ENCODE results near the gene IDNK.

IDNK gene

GRCh38 chr9:83633676-83634075 is 10.7 kb downstream of the IDNK start:
- no peak for DNase-seq (ENCODE audit: low spot score)

- no peak for DNase-seq (ENCODE audit: low spot score)
Measured at GRCh38 chr9:83636813-83637212, 13.9 kb downstream of the IDNK start.

- no peak for DNase-seq (ENCODE audit: low spot score)
Measured at GRCh38 chr9:83637389-83637788, 14.4 kb downstream of the IDNK start.

- no peak for DNase-seq (ENCODE audit: low spot score)
Measured at GRCh38 chr9:83639266-83639665, 16.3 kb downstream of the IDNK start.

- DNase-seq (ENCODE audit: low spot score), result no peak
Measured at GRCh38 chr9:83642793-83643192, 19.9 kb downstream of the IDNK start.

- no peak for DNase-seq (ENCODE audit: low spot score)
Measured at GRCh38 chr9:83646500-83647239, 23.7 kb downstream of the IDNK start.

GRCh38 chr9:83649080-83649479 is 26.1 kb downstream of the IDNK start:
- peak; percentile 76 for DNase-seq (ENCODE audit: low spot score)

- no peak for DNase-seq (ENCODE audit: low spot score)
Measured at GRCh38 chr9:83649515-83649914, 26.6 kb downstream of the IDNK start.

- no peak for DNase-seq (ENCODE audit: low spot score)
Measured at GRCh38 chr9:83651558-83651957, 28.6 kb downstream of the IDNK start.

GRCh38 chr9:83652433-83652832 is 29.5 kb downstream of the IDNK start:
- DNase-seq (ENCODE audit: low spot score), result no peak

GRCh38 chr9:83655433-83655832 is 32.5 kb downstream of the IDNK start:
- DNase-seq (ENCODE audit: low spot score), result no peak

GRCh38 chr9:83656032-83656680 is 33.2 kb downstream of the IDNK start:
- no peak for DNase-seq (ENCODE audit: low spot score)

GRCh38 chr9:83656952-83657351 is 34.0 kb downstream of the IDNK start:
- DNase-seq (ENCODE audit: low spot score), result no peak

- no peak for DNase-seq (ENCODE audit: low spot score)
Measured at GRCh38 chr9:83662933-83663332, 40.0 kb downstream of the IDNK start.

- peak; percentile 11 for DNase-seq (ENCODE audit: low spot score)
Measured at GRCh38 chr9:83665580-83666200, 42.7 kb downstream of the IDNK start.

- no peak for DNase-seq (ENCODE audit: low spot score)
Measured at GRCh38 chr9:83669067-83669466, 46.1 kb downstream of the IDNK start.

- no peak for DNase-seq (ENCODE audit: low spot score)
Measured at GRCh38 chr9:83670381-83670780, 47.4 kb downstream of the IDNK start.

- no peak for DNase-seq (ENCODE audit: low spot score)
Measured at GRCh38 chr9:83671451-83671850, 48.5 kb downstream of the IDNK start.

GRCh38 chr9:83675466-83675865 is 52.5 kb downstream of the IDNK start:
- DNase-seq (ENCODE audit: low spot score), result no peak

- DNase-seq (ENCODE audit: low spot score), result no peak
Measured at GRCh38 chr9:83677596-83677995, 54.7 kb downstream of the IDNK start.

GRCh38 chr9:83680233-83680632 is 57.3 kb downstream of the IDNK start:
- DNase-seq (ENCODE audit: low spot score), result no peak

- DNase-seq (ENCODE audit: low spot score), result no peak
Measured at GRCh38 chr9:83681490-83681889, 58.5 kb downstream of the IDNK start.

- DNase-seq (ENCODE audit: low spot score), result no peak
Measured at GRCh38 chr9:83688921-83689320, 66.0 kb downstream of the IDNK start.

Data from germinal center (tissue), 1 donor.